ENCODE results near the gene ANKRD16. TPM values are rescaled to one million over a fixed set of nuclear protein-coding genes. Genes with fewer than 3 reads are reported as not detected.

ANKRD16 gene
- total RNA-seq, 4 donors from 2014 or later: 3.3 to 8.9 (median 5.9) TPM

GRCh38 chr10:5933909-5934546 is 44.3 kb upstream of the ANKRD16 start:
- TF ChIP-seq POLR2A (IDR thresholded peaks at IDR 0.05) (no peak), EP300 (IDR thresholded peaks at IDR 0.05) (no peak), CTCF (IDR thresholded peaks at IDR 0.05) (no peak), POLR2AphosphoS5 (IDR thresholded peaks at IDR 0.05) (no peak)
- 92 to 97% methylated on average over 8 to 12 of the region's 14 CpGs for WGBS, 2 donors (ENCODE audit: low coverage in 1 of 2)
- peaks cover 0 to 100% of the 10 kb centered on the region in 2 donors for H3K36me3 ChIP-seq

GRCh38 chr10:5932345-5932744 is 42.7 kb upstream of the ANKRD16 start:
- TF ChIP-seq POLR2AphosphoS5 (IDR thresholded peaks at IDR 0.05): peak; percentile 73
- TF ChIP-seq CTCF (IDR thresholded peaks at IDR 0.05): no peak
- WGBS, 2 donors (ENCODE audit: low coverage in 1 of 2): 79 to 87% methylated on average over 5 of the region's 5 CpGs
- ATAC-seq: peak; percentile 85
- Histone ChIP-seq H3K27me3 (no peaks in the 10 kb centered on the region), H3K27ac (peak overlapping the region in 1 of 4 donors; percentile 32), H3K9me3 (no peaks in the 10 kb centered on the region), H3K36me3 (peaks cover 0 to 99% of the 10 kb centered on the region in 2 donors), H3K4me3 (no peak overlapping the region), H3K4me1 (no peaks in the 10 kb centered on the region)

More at GRCh38 chr10:5933909-5934546, 44.3 kb upstream of the ANKRD16 start:
- no peaks in the 10 kb centered on the region for H3K9me3 ChIP-seq
- H3K27ac ChIP-seq: no peak overlapping the region
- no peaks in the 10 kb centered on the region for H3K27me3 ChIP-seq
- ATAC-seq: no peak
- no peak overlapping the region for H3K4me3 ChIP-seq
- no peaks in the 10 kb centered on the region for H3K4me1 ChIP-seq

- WGBS, 2 donors (ENCODE audit: low coverage in 1 of 2): 72 to 90% methylated on average over 5 to 9 of the region's 11 CpGs
- Histone ChIP-seq H3K36me3 (peaks cover 3 to 99% of the 10 kb centered on the region in 2 donors), H3K9me3 (no peaks in the 10 kb centered on the region), H3K4me3 (no peak overlapping the region), H3K27ac (no peak overlapping the region), H3K4me1 (no peaks in the 10 kb centered on the region), H3K27me3 (no peaks in the 10 kb centered on the region)
- TF ChIP-seq EP300 (IDR thresholded peaks at IDR 0.05) (no peak), CTCF (IDR thresholded peaks at IDR 0.05) (no peak), POLR2A (IDR thresholded peaks at IDR 0.05) (no peak), POLR2AphosphoS5 (IDR thresholded peaks at IDR 0.05) (no peak)
- no peak for ATAC-seq
Measured at GRCh38 chr10:5930272-5930671, 40.6 kb upstream of the ANKRD16 start.

- no peak for ATAC-seq
- WGBS, 2 donors (ENCODE audit: low coverage in 1 of 2): 52 to 56% methylated on average over 4 to 8 of the region's 8 CpGs
- Histone ChIP-seq H3K27me3 (no peaks in the 10 kb centered on the region), H3K9me3 (no peaks in the 10 kb centered on the region), H3K4me3 (no peak overlapping the region), H3K4me1 (no peaks in the 10 kb centered on the region), H3K27ac (no peak overlapping the region), H3K36me3 (peaks cover 4 to 99% of the 10 kb centered on the region in 2 donors)
- TF ChIP-seq EP300 (IDR thresholded peaks at IDR 0.05): no peak
Measured at GRCh38 chr10:5929442-5929841, 39.7 kb upstream of the ANKRD16 start.

GRCh38 chr10:5927306-5927705 is 37.6 kb upstream of the ANKRD16 start:
- no peak for ATAC-seq
- H3K27ac ChIP-seq: no peak overlapping the region

More at GRCh38 chr10:5927306-5927705, 37.6 kb upstream of the ANKRD16 start:
- no peak overlapping the region for H3K4me3 ChIP-seq
- 57 to 59% methylated on average over 2 to 8 of the region's 8 CpGs for WGBS, 2 donors (ENCODE audit: low coverage in 1 of 2)
- no peaks in the 10 kb centered on the region for H3K9me3 ChIP-seq
- H3K36me3 ChIP-seq: peaks cover 4 to 99% of the 10 kb centered on the region in 2 donors
- TF ChIP-seq CTCF (IDR thresholded peaks at IDR 0.05): no peak
- TF ChIP-seq POLR2AphosphoS5 (IDR thresholded peaks at IDR 0.05): no peak
- no peak for TF ChIP-seq EP300 (IDR thresholded peaks at IDR 0.05)
- no peak for TF ChIP-seq POLR2A (IDR thresholded peaks at IDR 0.05)
- no peaks in the 10 kb centered on the region for H3K27me3 ChIP-seq
- H3K4me1 ChIP-seq: no peaks in the 10 kb centered on the region
